HG02759 (cell line): Measurements from ENCODE around the gene DBET.
"Not testable (repeated sequence)": the region's sequence is repeated elsewhere in the genome, so short reads cannot be mapped to it uniquely, and the experiment has no call there.

Experiments used
- ATAC-seq: cut with Tn5 transposase; IDR thresholded peaks from one replicate; pipeline ENCODE4 v1.9.1; 2021; ENCODE audit warnings: mild to moderate bottlenecking, moderate library complexity; ENCODE audit not compliant: unreplicated experiment

DBET gene

GRCh38 chr4:190049378-190050239 lies 14.7 kb upstream of the DBET start:
- ATAC-seq = not testable (repeated sequence)

GRCh38 chr4:190058997-190059396 lies 5.3 kb upstream of the DBET start:
- ATAC-seq = not testable (repeated sequence)

- not testable (repeated sequence) for ATAC-seq
Measured at GRCh38 chr4:190064805-190065204, 503 bp downstream of the DBET start.

- ATAC-seq = not testable (repeated sequence)
Measured at GRCh38 chr4:190068351-190068750, 4.0 kb downstream of the DBET start.

GRCh38 chr4:190093052-190093451 lies 28.8 kb downstream of the DBET start:
- ATAC-seq = not testable (repeated sequence)

- ATAC-seq = not testable (repeated sequence)
Measured at GRCh38 chr4:190094031-190094430, 29.7 kb downstream of the DBET start.

GRCh38 chr4:190095335-190095734 lies 31.0 kb downstream of the DBET start:
- not testable (repeated sequence) for ATAC-seq

GRCh38 chr4:190099605-190100004 lies 35.3 kb downstream of the DBET start:
- not testable (repeated sequence) for ATAC-seq

GRCh38 chr4:190101525-190101924 lies 37.2 kb downstream of the DBET start:
- ATAC-seq = not testable (repeated sequence)

GRCh38 chr4:190106191-190106590 lies 41.9 kb downstream of the DBET start:
- not testable (repeated sequence) for ATAC-seq

- ATAC-seq = not testable (repeated sequence)
Measured at GRCh38 chr4:190106611-190107480, 42.5 kb downstream of the DBET start.

GRCh38 chr4:190107766-190108485 lies 43.6 kb downstream of the DBET start:
- ATAC-seq = not testable (repeated sequence)

GRCh38 chr4:190108756-190109155 lies 44.5 kb downstream of the DBET start:
- ATAC-seq = not testable (repeated sequence)

GRCh38 chr4:190109390-190110011 lies 45.2 kb downstream of the DBET start:
- not testable (repeated sequence) for ATAC-seq

GRCh38 chr4:190110033-190110432 lies 45.7 kb downstream of the DBET start:
- not testable (repeated sequence) for ATAC-seq

- not testable (repeated sequence) for ATAC-seq
Measured at GRCh38 chr4:190110570-190111295, 46.4 kb downstream of the DBET start.

GRCh38 chr4:190112879-190113278 lies 48.6 kb downstream of the DBET start:
- ATAC-seq = not testable (repeated sequence)

GRCh38 chr4:190114991-190115390 lies 50.7 kb downstream of the DBET start:
- not testable (repeated sequence) for ATAC-seq
